Bone marrow (tissue), 2 donors: ENCODE data around the gene APH1B.
"Not testable (repeated sequence)": the region's sequence is repeated elsewhere in the genome, so short reads cannot be mapped to it uniquely, and the experiment has no call there.

Experiments
- DNase-seq, 2 donors: peaks; one replicate each; lab custom pipeline; 2025; lab: John Stamatoyannopoulos, UW

The APH1B gene

DNA sequence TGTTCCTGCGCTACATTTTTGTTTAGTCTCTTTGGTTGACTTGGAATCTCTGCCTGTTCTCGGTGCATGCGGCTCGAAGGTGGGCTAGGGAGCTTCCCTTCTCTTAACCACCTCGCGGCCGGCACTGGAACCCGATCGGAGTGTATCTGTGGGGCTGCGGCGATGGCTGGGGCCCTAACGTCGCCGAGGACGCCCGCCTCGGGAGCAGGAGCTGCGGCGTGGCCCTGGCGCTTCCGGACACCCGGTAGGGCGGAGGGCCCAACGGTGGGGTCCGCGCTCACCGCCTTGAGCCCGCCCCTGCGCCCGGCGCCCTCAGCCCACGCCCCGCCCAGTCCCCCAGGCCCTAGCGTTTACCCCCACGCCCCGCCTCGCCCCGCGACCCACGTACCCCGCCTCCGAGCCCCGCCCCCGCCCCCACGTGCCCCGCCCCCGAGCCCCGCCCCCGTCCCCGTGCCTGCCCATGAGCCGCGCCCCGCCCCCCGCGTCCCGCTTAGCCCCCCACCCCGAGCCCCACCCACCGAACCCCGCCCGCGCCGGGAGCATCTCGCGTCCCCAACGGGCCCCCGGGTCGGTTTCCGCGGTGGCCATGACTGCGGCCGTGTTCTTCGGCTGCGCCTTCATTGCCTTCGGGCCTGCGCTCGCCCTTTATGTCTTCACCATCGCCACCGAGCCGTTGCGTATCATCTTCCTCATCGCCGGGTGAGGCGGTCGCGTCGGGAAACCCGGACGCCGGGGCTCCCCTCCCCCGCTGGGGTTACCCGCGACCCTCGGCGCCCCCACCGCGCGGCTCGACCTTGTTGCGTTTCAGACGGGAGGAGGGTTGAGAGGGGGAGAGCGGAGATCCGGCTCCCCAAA, at the start of gene APH1B:
Gene APH1B, plus strand, starts transcription at position 568 of the 855 bp plus-strand sequence. Its CDS starts 19 bp downstream, at position 587.
- DNase-seq: peak; percentile 71 to 77

GRCh38 chr15:63227689-63228088, 49.7 kb upstream of the APH1B start:
- no peak for DNase-seq

DNA sequence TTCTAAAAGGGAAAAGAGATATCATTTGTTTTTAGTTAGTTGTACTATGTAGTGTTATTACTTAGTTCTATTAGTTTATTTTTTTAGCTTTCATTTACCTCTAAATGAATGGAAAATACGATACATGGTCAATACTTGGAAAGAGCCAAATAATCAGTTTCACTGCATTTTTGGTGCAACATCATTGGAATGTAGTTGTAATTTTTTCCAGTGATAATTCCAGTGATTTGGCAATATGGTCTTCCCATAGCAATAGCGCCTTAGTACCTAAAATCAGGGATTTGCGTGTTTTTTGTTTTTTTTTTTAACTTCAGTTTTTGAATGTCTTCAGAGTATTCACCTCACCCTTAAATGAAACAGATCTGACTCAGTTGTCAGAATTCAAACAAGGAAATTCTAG, 46.2 kb upstream of the APH1B start:
- no peak for DNase-seq

DNA sequence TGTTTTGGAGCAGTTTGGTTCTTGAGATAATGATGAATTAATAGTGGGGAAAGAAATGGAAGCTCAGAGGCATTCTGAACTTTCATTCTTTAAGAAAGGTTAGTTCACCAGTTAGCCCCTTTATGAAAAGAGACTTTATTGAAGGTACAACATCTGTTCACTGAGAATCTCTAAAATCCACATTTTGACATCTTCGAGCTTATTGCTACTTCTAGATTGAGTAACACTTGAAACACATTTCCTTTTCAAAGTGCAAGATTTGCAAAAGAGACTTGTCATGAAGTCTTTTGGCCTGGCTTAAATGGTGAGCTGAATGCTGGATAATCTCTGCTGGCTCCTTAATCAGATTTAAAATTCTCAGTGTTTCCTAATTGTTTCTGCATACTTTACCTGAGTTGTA, 45.7 kb upstream of the APH1B start:
- no peak for DNase-seq

- DNase-seq: peak in 1 of 2 donors; percentile 29
Measured at GRCh38 chr15:63232405-63232804, 45.0 kb upstream of the APH1B start.

- no peak for DNase-seq
Measured at GRCh38 chr15:63232943-63233342, 44.5 kb upstream of the APH1B start.

DNA sequence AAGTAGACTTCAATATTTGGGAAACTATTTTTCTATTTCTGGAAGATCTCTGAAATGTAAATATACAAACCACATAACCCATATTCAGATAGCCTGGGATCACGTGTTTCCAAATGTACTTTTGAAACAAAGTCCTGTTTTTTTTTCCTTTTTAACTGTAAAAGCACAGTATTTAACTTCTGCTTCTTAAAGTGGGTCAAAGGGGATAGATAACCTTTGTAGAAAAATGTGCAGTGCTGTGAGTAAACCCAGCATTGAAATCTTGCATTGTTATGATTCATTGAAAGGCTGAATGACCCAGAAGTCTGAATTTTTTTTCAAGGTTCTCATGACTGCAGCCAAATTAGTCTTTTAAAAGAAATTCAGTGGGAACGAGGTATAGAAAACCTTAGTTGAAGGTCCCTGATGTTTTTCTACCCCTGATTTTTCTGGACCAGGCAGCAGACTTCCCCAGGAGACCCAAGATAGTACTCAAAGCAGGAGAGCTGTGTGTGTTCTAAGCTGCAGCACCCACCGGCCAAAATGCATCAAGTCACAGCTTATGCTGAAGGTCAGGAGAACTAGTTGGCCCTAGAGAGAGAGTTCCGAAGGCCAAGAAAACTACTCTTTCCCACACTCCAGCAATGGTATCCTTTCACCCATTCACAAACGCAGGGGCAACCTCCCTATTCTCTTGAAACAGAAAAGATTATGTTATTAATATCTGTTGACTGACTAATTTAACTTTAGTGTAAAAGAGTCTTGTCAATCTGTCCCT, 43.6 kb upstream of the APH1B start:
- DNase-seq: peak in 1 of 2 donors; percentile 47

- DNase-seq: no peak
Measured at GRCh38 chr15:63234451-63234870, 42.9 kb upstream of the APH1B start.

DNA sequence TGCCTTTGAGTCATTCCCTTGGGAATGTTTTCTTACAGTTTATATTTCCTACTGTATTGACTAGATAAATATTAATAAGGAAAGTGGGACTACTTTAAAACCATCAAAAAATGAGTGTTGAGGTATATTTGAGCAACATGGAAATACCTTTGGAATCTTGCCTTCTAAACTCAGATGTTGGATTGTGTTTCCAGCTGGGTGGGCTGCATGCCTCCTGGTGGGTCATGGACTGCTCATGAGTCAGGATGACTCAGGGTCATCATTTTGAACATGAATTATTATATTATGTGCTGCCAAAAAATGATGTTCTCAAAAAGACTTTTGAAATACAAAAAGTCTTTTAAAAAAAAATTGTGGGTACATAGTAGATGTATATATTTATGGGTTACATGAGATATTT, 41.1 kb upstream of the APH1B start:
- no peak for DNase-seq

GRCh38 chr15:63237086-63237485, 40.3 kb upstream of the APH1B start:
- DNase-seq: not testable (repeated sequence)

DNA sequence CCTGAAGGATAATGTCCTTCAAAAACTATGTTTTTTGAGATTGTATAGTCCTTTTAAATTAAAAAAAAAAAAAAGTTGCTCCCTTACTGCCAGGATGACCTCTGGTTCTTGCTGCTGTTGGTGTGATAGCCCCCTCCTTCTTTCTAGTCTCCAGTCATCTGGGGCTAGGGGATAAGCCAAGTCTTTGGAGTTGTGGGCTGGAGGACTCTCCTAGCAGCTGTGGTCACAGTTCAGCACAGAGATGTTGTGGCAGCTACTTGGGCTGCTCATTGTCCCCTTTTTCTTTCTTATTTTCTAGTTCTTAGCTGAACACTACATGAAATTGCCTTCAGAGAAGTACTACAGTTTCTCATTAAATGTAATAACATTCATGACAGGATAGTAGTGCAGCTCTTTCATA, 39.2 kb upstream of the APH1B start:
- no peak for DNase-seq

- no peak for DNase-seq
Measured at GRCh38 chr15:63238796-63239195, 38.6 kb upstream of the APH1B start.

DNA sequence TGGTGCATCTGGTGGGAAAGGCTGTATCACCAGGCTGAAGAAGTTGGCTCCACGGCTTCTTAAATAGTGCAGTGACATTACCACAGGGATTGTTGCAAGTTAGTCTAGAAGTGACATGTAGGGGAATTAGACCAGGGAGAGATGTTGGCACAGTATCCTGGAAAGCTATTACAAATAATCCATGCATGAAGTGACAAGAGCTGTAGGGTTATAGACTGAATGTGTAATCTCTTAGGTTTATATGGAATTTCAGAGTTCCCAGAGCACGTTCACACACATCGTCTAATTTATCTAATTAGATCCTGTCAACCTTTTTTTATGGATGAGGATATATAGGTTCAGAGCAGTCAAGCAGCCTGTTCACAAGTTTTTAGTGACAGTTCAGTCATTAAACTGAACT, 37.3 kb upstream of the APH1B start:
- DNase-seq: no peak

- DNase-seq: no peak
Measured at GRCh38 chr15:63241316-63241715, 36.1 kb upstream of the APH1B start.

- no peak for DNase-seq
Measured at GRCh38 chr15:63243101-63243500, 34.3 kb upstream of the APH1B start.

DNA sequence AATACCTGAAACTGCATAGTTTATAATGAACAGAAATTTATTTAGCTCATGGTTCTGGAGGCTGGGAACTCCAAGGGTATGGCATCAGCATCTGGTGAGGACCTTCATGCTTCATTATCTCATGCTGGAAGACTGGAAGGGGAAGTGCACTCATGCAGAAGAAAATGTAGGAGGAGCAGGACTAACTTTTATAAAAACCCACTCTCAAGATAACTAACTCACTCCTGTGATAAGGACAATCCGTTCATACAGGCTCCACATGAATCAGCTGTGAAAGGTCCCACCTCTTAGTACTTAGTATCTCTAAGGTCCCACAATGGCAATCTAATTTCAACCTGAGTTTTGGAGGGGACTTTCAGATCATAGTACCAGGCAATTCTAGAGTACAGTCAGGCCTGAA, 33.6 kb upstream of the APH1B start:
- DNase-seq: no peak

DNA sequence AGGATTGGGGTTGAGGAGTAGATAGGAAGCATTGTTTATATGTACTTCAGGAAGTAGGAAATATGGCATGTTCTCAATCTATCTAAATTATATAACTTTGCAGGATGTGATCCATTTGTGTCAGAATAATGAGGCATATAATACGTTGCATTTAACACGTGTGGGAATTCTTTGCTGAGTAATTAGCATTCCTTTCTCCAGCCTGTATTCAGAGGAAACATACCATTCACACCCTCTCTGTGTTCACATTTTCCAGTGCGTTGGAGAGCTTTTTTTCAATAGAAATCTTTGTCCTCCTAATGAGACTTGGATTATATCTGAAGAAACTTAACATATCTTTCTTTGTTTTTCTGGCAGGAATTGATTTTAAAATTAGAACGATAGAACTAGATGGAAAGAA, 33.0 kb upstream of the APH1B start:
- no peak for DNase-seq

GRCh38 chr15:63244976-63245645, 32.3 kb upstream of the APH1B start:
- DNase-seq: no peak

DNA sequence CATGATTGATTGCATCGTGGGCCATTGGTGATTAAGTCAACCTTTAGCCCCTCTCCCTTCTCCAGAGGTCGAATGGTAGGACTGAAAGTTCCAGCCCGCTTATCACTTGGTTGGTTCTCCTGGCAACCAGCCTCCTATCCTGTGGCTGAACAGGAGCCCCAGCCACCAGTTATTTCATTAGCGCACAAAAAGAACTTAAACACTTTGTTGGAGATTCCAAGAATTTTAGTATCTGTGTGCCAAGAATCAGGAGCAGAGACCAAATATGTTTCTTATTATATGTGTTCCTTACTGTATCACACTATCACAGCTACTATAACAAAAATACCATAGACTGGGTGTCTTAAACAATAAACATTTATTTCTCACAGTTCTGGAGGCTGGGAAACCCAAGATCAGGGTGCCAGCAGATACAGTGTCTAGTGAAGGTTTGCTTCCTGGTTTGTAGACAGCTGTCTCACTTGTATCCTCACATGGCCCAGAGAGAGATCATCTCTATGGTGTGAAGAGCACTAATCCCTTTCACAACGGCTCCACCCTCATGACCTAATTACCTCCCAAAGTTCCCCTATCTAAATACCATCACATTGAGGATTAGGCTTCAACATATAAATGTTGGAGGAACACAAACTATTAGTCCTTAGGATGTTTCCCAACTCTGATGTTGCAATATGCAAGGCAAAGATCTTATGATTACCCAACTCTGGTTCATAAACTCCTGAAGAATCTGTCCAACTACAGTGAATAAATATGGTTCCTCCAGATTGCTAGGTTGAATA, 30.5 kb upstream of the APH1B start:
- DNase-seq: no peak

DNA sequence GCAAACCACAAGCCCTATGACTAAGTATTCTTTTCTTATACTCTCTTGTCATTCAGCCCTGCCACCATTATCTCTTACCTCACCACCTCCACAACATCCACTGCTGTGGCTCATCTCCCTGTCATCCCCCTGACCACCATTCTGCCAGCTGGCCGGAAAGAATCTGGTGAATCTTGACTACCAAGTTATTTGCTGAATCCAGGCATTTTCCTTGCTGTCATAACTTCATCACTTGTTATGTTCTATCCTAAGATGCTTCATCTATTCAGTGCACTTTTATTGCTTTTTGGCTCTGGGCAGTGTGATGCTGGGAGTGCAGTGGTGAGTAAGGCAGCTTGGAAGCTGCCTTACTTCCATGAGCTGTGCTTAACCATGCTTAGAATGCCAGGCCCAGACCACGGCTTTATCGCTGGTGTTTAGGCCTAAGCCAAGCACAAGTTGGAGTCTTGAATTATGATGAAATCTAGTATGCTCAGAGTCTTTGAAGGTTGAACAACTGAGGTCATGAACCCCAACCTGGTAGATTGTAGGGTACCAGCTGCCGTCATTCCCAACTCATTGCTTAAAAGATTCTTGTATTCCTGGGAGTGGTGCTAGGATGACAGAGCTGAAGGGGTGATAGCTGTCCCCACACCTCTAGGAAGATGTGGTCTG, 27.0 kb upstream of the APH1B start:
- no peak for DNase-seq

DNA sequence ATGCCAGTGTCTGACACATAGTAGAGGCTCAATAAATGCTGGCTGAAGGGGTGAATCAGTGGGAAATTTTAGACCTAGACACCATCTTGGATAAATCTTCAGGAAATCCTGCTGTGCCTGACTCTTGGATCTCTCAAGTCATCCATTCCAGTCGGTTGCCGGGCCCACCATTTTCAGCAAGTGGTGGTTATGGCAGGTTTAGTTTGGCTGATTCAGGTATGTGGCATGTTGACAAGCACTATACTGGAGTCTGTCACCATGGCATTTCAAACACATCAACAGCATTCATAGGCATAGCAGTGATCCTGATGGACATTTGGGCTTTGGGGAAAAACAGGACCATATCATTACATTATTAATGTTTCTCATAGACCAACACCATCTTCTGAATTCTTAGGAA, 25.7 kb upstream of the APH1B start:
- no peak for DNase-seq
